Measurements from ENCODE around the gene EFNA3.

EFNA3 gene

GRCh38 chr1:155133799-155134281, 55.2 kb downstream of the EFNA3 start:
- no peak for DNase-seq (ENCODE audit: low read depth)

DNA sequence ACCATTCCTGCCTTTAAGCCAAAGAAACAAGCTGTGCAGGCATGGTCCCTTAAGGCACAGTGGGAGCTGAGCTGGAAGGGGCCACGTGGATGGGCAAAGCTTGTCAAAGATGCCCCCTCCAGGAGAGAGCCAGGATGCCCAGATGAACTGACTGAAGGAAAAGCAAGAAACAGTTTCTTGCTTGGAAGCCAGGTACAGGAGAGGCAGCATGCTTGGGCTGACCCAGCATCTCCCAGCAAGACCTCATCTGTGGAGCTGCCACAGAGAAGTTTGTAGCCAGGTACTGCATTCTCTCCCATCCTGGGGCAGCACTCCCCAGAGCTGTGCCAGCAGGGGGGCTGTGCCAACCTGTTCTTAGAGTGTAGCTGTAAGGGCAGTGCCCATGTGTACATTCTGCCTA, 55.7 kb downstream of the EFNA3 start:
- no peak for DNase-seq (ENCODE audit: low read depth)

- DNase-seq (ENCODE audit: low read depth), result peak; percentile 74
Observed at GRCh38 chr1:155134880-155135414, 56.3 kb downstream of the EFNA3 start.

DNA sequence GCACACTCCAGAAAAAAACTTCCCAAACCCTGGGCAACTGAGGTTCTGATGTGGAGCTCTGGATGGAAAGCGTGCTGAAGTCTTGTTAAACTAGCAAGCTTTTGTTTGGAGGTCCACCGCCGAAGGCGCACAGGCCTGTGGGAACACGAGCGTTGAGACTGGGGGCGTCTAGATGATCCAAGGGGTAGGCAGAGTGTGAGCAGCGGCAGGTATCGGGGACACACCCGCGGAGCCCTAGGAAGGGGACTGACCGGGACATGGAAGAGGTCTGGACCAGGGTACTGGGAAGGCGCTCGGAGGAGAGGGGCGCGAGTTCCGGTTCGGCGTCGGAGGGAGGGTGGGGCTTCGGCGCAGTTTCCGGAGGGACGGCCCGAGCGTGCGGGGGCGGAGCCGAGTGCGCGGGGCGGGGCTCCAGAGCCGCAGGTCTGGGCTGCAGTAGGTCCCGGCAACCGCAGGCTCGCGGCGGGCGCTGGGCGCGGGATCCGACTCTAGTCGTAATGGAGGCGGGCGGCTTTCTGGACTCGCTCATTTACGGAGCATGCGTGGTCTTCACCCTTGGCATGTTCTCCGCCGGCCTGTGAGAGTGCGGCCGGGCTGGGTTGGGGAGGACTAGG, 56.9 kb downstream of the EFNA3 start, which contains the start of gene SLC50A1:
Gene SLC50A1, plus strand, starts transcription at position 438 of the 614 bp plus-strand sequence. Its CDS starts 60 bp downstream, at position 498.
- peak; percentile 90 for DNase-seq (ENCODE audit: low read depth)

GRCh38 chr1:155136748-155137147, 58.1 kb downstream of the EFNA3 start:
- no peak for DNase-seq (ENCODE audit: low read depth)

All from activated T-helper 9 cell treated with anti-CD3 and anti-CD28 coated beads, Interleukin-2, amount 50 U/mL, for 16 hours (primary cell).